ENCODE data around the gene PLEKHG4B. TPM values are rescaled to one million over a fixed set of nuclear protein-coding genes. Genes with fewer than 3 reads are reported as not detected.

The PLEKHG4B gene
- total RNA-seq, 1 experiment from 2014 or later: 1.2 TPM

DNA sequence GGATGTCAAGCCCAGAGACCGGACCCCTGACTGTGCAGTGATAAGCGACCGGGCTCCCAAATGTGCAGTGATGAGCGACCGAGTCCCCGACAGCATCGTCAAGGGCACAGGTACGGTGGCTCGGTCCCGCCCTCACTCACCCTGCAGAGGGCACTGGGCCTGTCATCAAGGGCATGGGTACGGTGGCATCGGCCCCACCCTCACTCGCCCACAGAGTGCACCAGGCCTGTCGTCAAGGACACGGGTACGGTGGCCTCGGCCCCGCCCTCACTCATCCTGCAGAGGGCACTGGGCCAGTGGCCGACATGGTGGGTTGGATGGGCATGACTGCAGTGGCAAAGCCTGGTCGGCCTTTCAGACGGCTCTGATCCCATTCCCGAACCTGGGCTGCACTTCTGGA is 89.6 kb downstream of the PLEKHG4B start:
- Histone ChIP-seq H3K79me2 (ENCODE audit: low read length) (no peaks in the 10 kb centered on the region), H3K9ac (ENCODE audit: low read length) (no peak overlapping the region), H3F3A (ENCODE audit: low read length, unreplicated experiment) (no peaks in the 10 kb centered on the region), H3K27ac (ENCODE audit: low read length) (no peak overlapping the region), H3K36me3 (ENCODE audit: low read depth, low read length) (no peaks in the 10 kb centered on the region), H3K4me2 (ENCODE audit: low read length) (no peak overlapping the region), H3K27me3 (ENCODE audit: low read length) (0 out of 2 replicates have a peak, but pooled peaks cover 3% of the 10 kb centered on the region), H3K9me3 (ENCODE audit: low read length) (no peaks in the 10 kb centered on the region), H4K20me1 (ENCODE audit: low read length) (no peaks in the 10 kb centered on the region), H3K4me3 (ENCODE audit: low read length) (no peak overlapping the region), H3K9me2 (replicated peaks; ENCODE audit: low read length) (no peaks in the 10 kb centered on the region), H3K4me1 (ENCODE audit: insufficient read depth, low read length) (no peaks in the 10 kb centered on the region), H2AFZ (ENCODE audit: low read length) (no peak overlapping the region)
- intact Hi-C loops (cut with micrococcal nuclease): no loop called here
- DNase-seq: no peak
- no TSS peak for BruUV-seq (replicated peaks)
- ChIA-PET CTCF (no interaction called here), POLR2A (ENCODE audit: unreplicated experiment) (no interaction called here)
- TF ChIP-seq CTCF (conservative IDR thresholded peaks at IDR 0.05; ENCODE audit: low read depth, low read length): no peak
- no peak for TF ChIP-seq EZH2 (IDR thresholded peaks at IDR 0.05; ENCODE audit: low read length, unreplicated experiment)
- no peak for TF ChIP-seq EZH2phosphoT487 (IDR thresholded peaks at IDR 0.05; ENCODE audit: borderline replicate concordance, low read length)
- no peak for ATAC-seq

DNA sequence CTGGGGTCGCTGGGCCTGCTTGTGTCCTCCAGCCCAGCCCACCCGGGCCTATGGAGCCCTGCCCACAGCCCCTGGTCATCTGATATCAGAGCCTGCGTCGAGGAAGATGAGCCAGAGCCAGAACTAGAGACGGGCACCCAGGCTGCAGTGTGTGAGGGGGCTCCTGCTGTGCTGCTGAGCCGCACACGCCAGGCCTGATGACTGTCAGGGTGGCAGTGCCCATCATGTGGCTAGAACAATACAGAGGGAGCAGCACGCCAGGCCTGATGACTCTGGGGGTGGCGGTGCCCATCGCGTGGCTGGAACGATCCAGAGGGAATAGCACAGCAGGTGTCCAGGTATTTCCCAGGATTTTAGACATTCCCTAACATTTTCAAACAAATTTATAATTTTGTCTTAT is 90.2 kb downstream of the PLEKHG4B start:
- H4K20me1 ChIP-seq (ENCODE audit: low read length): no peaks in the 10 kb centered on the region
- no peak overlapping the region for H3K4me3 ChIP-seq (ENCODE audit: low read length)
- H3K4me2 ChIP-seq (ENCODE audit: low read length): no peak overlapping the region
- CTCF ChIA-PET: no interaction called here
- intact Hi-C loops (cut with micrococcal nuclease): no loop called here
- no peak overlapping the region for H2AFZ ChIP-seq (ENCODE audit: low read length)
- H3K9ac ChIP-seq (ENCODE audit: low read length): no peak overlapping the region
- no TSS peak for BruUV-seq (replicated peaks)
- DNase-seq (no peak), ATAC-seq (no peak)
- H3K9me2 ChIP-seq (replicated peaks; ENCODE audit: low read length): no peaks in the 10 kb centered on the region
- H3K4me1 ChIP-seq (ENCODE audit: insufficient read depth, low read length): no peaks in the 10 kb centered on the region
- 0 out of 2 replicates have a peak, but pooled peaks cover 3% of the 10 kb centered on the region for H3K27me3 ChIP-seq (ENCODE audit: low read length)
- H3K36me3 ChIP-seq (ENCODE audit: low read depth, low read length): no peaks in the 10 kb centered on the region
- no peak for TF ChIP-seq EZH2 (IDR thresholded peaks at IDR 0.05; ENCODE audit: low read length, unreplicated experiment)
- no peak for TF ChIP-seq CTCF (conservative IDR thresholded peaks at IDR 0.05; ENCODE audit: low read depth, low read length)
- no peak for TF ChIP-seq EZH2phosphoT487 (IDR thresholded peaks at IDR 0.05; ENCODE audit: borderline replicate concordance, low read length)
- H3K9me3 ChIP-seq (ENCODE audit: low read length): no peaks in the 10 kb centered on the region
- no peak overlapping the region for H3K27ac ChIP-seq (ENCODE audit: low read length)
- POLR2A ChIA-PET (ENCODE audit: unreplicated experiment): no interaction called here
- H3F3A ChIP-seq (ENCODE audit: low read length, unreplicated experiment): no peaks in the 10 kb centered on the region
- H3K79me2 ChIP-seq (ENCODE audit: low read length): no peaks in the 10 kb centered on the region

DNA sequence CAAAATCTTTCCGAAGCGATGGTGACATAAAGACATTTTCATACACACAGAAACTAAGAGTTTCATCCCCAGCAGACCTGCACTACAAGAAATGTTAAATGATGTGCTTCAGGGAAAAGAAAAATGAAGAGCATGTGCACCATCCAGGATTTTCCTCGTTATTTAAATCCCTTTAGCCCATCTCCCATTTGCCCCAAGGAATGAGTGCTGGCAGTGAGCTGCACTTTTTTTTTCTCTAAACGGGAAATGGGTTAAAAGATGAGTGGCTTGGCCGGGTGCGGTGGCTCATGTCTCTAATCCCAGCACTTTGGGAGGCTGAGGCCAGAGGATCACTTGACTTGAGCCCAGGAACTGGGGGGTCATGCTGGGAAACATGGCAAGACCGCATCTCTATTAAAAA is 92.5 kb downstream of the PLEKHG4B start:
- intact Hi-C loops (cut with micrococcal nuclease): no loop called here
- peaks cover 11% of the 10 kb centered on the region for H3K4me1 ChIP-seq (ENCODE audit: insufficient read depth, low read length)
- no peaks in the 10 kb centered on the region for H3K27me3 ChIP-seq (ENCODE audit: low read length)
- TF ChIP-seq EZH2 (IDR thresholded peaks at IDR 0.05; ENCODE audit: low read length, unreplicated experiment): no peak
- no peak for TF ChIP-seq EZH2phosphoT487 (IDR thresholded peaks at IDR 0.05; ENCODE audit: borderline replicate concordance, low read length)
- no peak overlapping the region for H3K4me2 ChIP-seq (ENCODE audit: low read length)
- H3K9ac ChIP-seq (ENCODE audit: low read length): no peak overlapping the region
- H2AFZ ChIP-seq (ENCODE audit: low read length): no peak overlapping the region
- ATAC-seq (no peak), DNase-seq (peak; percentile 25)
- H3F3A ChIP-seq (ENCODE audit: low read length, unreplicated experiment): no peaks in the 10 kb centered on the region
- H3K36me3 ChIP-seq (ENCODE audit: low read depth, low read length): no peaks in the 10 kb centered on the region
- no peaks in the 10 kb centered on the region for H3K9me2 ChIP-seq (replicated peaks; ENCODE audit: low read length)
- no peaks in the 10 kb centered on the region for H3K79me2 ChIP-seq (ENCODE audit: low read length)
- H3K4me3 ChIP-seq (ENCODE audit: low read length): no peak overlapping the region
- no peak overlapping the region for H3K27ac ChIP-seq (ENCODE audit: low read length)
- H4K20me1 ChIP-seq (ENCODE audit: low read length): no peaks in the 10 kb centered on the region
- BruUV-seq (replicated peaks): no TSS peak
- CTCF ChIA-PET: no interaction called here
- POLR2A ChIA-PET (ENCODE audit: unreplicated experiment): no interaction called here
- no peaks in the 10 kb centered on the region for H3K9me3 ChIP-seq (ENCODE audit: low read length)
